NCI-H524 (cell line): Measurements from ENCODE around the gene INSIG2.

ENCODE experiments used
- DNase-seq, 2 experiments: peaks; one replicate each; lab custom pipeline; 2025; lab: John Stamatoyannopoulos, UW

The INSIG2 gene

GRCh38 chr2:118088051-118089024, at the start of gene INSIG2:
TSS of gene INSIG2 (plus strand) at chr2:118088471. CDS start at chr2:118096557, 8,086 bp downstream.
- DNase-seq, result peak; percentile 88 to 98

DNA sequence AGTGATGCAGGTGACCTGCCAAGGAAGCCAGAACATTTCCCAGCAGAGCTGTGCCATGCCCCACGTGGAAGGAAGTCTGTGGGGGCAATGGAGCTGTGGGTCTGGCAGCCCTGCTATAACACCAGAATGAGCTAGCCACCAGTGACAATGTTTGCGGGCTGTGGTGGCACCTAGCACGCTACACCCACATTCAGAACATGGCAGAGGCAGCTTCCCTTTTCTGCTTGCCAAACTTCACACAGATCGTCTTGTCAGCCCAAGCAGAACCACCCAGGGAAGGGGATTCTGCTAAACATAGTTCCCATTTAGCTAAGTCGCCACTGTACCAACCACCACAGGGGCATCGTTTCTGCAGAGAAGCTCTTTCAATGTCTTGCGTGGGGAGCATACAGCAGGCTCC, 47.4 kb upstream of the INSIG2 start:
- no peak for DNase-seq

DNA sequence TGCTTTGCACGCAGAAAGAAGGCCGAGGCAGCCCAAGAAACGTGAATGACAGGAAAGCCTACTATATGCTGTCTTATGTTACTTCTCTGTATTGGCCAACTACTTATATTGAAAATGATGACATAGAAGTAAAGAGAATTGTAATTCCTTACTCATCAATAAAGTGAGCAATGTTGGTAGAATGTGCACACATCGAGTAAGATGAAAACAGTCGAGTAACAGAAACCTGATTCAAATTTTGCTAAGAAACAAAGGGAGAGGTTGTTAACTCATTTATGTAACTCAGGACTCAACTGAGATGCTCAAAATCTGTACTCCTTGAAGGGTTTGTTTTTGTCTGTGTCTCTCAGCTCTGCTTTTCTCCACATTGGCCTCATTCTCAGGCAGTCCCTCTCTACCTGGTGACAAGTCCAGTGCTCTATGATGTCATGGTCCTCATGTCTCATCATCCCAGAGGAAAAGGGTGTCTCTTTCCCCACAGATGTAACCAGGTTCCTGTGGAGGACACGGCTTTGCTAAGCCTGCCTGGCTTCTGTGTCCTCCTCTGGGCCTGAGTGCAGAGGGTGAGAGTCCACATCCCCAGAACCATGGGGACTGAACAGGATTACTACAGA, 44.1 kb upstream of the INSIG2 start:
- no peak for DNase-seq

GRCh38 chr2:118044854-118045253, 43.4 kb upstream of the INSIG2 start:
- DNase-seq, result no peak

DNA sequence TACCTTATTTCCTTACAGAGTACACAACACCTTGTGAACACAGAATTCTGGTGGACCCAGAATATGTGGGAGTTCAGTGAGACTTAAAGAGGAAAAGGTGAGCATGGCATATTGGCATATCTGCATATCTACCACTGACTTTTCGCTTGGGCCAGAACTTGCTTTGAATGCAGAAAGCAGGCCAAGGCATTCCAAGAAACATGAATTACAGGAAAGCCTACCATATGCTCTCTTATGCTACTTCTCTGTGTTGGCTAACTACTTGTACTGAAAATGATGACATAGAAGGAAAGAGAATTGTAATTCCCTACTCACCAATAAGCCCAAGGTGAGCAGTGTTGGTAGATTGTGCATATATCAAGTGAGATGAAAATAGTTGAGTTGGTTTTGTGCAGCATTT, 43.0 kb upstream of the INSIG2 start:
- no peak for DNase-seq

DNA sequence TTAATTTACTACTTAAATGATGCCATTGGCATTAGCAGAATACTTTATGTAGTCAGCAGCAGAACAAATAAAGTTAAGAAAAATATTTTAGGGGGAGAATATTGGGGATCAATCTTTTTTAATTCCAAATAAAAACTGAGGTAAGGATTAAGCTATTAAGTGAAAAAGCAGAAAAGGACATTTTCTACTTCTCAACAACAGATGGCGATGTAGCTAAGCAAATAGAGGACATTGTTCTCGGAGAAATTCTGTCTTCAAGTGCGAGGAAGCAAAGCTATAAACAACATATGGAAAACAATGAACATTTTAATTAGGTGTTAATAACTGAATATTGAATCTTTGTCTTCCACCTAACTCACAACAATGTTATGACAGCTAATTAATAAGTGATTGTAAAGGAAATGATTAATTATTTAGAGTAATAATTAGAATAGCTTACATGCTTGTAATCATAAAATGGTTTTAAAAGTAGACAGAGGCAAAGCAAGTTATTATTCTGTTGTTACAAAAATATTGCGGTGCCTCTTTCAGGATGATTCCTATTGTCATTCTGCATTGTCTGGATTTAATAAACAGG, 41.5 kb upstream of the INSIG2 start:
- DNase-seq, result peak; percentile 16 to 47

- no peak for DNase-seq
These were observed 40.9 kb upstream of the INSIG2 start for GRCh38 chr2:118047380-118047826.

DNA sequence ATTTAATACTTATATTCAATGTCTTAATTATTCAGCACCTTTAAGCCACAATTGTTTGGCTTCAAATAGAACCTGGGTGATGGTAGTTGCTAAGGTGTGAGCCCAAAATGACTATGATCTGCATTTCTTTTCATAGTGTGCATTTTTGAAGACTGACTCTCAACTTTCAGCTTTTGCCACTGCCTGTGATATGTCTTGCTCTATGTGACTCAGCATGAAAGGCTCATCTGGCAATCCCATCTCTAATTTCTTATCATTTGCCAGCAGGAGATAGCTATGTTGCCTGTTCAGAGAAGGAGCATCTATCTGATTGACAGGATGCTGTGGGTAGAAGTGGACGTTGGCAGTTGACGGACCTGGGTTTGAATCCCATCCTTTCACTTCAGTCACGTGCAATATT, 39.9 kb upstream of the INSIG2 start:
- DNase-seq, result no peak

- peak in 1 of 2 experiments; percentile 4 for DNase-seq
These were observed 39.0 kb upstream of the INSIG2 start for GRCh38 chr2:118049140-118049815.

DNA sequence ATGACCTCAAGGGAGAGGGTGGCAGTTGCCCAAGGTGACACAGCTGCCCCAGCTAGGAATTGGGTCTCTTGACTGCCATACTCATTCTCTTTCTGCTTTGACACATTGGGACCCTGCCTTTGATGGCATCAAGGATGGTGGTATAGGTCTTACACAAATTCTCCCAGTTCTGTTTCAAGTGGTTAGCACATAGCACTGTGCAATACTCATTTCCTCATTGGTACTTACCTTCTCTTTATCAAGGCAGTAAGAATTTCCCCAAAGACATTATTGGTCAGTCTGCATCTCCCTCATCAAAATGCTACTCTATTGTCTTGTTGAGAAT, 38.5 kb upstream of the INSIG2 start:
- DNase-seq, result no peak

DNA sequence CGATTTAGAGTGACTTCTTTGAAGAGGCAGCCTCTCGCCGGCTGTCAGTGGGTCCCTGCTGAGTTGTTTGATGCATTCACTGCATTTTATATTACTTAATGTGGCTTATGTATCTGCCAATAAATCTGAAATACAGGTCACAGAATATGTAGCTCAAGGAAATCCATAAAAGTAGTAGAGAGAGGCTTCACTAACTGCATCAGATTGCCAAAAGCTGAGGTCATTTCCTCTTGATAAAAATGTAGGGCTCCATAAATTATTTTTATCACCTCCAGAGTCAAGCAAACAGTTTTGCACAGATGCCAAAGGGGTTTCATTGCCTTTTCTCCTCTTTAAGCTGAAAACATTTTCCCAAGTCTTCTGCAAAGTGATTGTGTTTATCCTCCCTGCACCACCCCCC, 37.9 kb upstream of the INSIG2 start:
- no peak for DNase-seq

DNA sequence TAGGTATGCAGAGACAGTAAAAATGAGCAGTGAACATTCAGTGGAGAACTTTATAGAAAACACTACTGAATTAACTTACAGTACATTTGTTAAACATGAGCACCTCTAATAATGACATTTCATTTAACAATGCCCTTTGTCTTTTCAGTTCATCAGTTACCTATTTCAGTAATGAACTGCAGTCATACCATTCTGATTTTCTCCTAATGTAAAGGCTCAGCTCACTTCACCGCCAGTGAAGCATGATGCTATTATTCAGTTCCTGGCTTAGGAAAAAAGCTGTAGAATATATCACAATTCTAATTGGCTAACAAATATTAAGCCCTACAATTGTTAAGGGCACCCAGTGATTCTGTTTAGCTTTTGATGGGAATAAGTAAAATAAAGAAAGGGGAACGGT, 37.3 kb upstream of the INSIG2 start:
- DNase-seq, result no peak

DNA sequence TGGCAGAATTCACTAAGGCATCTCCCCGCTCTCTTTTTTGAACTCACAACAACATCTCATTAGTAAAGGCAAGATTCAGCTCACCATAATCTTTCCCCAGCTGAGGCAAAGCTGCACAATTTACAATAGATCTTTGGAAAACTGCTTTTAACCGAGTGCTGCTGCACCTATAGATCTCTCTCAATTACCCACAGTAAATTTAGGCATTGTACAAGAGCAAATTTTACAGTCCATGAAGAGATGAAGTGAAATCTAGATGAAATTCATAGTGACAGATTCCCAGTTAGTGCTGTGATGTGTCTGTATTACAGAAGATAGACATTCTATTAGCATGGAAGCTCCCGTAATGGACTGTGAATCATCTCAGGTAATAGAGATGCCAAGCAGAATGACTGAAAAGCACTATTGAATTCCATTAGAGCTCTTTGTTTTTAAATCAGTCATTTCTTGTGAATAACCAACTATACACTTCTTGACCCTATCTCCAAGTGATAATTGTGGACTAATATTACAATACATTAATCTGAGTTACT, 36.4 kb upstream of the INSIG2 start:
- no peak for DNase-seq

DNA sequence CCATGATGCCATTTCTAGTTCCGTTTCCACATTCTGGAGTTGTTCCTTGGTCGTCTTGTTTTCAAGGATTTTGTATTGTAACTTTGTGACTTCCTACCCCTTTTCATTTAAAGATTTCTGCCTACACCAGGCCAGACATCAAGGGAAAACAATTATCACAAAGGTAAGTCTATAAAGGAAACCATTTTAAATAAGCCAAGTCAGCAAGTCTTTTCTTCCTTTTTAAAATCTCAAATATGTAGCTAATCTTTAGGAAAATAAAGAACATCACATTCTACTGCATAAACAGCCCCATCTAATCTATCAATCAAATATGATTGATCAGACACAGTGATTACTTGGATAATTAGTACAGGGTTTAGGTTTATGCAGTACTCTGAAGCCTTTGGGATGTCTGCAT, 35.8 kb upstream of the INSIG2 start:
- no peak for DNase-seq

DNA sequence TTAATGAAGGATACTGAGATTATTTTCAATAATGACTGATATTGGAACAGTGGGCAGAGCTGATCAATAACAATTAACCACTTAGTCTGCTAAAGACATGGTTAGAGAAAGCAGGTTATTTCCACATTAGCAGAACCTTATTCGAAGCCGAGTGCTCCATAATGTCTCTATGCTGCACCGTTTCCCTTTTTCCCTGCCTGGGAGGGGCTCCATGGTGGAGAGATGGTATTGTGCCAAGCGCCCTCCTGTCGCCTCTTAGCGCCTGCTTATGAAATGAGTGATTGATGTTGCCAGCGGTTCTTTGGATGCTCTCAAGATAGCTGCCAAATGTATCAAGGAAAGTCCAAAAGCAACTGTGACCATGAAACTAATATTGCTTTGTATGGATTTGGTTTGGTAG, 34.6 kb upstream of the INSIG2 start:
- peak; percentile 44 to 50 for DNase-seq

- no peak for DNase-seq
These were observed 33.9 kb upstream of the INSIG2 start for GRCh38 chr2:118054213-118055008.

GRCh38 chr2:118055512-118056164, 32.6 kb upstream of the INSIG2 start:
- DNase-seq, result no peak

DNA sequence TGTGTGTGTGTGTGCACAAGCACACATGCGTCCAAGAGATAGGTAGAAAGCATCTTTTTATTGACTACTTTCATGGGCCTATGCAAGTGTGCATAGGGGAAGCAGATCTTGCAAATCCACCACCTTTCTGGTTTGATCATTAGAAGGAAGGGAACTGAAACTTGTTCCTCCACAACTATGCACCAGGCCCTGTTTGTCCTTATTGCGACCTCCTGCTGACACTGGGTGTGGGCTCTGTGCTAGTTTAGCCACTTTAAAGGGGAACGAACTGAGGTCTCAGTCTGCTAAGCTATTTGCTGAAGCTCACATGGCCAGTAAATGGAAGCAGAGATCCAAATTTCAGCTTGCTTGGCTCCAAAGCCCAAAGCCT, 32.1 kb upstream of the INSIG2 start:
- DNase-seq, result no peak

GRCh38 chr2:118056801-118057200, 31.5 kb upstream of the INSIG2 start:
- DNase-seq, result no peak

- DNase-seq, result no peak
These were observed 29.3 kb upstream of the INSIG2 start for GRCh38 chr2:118058951-118059350.

DNA sequence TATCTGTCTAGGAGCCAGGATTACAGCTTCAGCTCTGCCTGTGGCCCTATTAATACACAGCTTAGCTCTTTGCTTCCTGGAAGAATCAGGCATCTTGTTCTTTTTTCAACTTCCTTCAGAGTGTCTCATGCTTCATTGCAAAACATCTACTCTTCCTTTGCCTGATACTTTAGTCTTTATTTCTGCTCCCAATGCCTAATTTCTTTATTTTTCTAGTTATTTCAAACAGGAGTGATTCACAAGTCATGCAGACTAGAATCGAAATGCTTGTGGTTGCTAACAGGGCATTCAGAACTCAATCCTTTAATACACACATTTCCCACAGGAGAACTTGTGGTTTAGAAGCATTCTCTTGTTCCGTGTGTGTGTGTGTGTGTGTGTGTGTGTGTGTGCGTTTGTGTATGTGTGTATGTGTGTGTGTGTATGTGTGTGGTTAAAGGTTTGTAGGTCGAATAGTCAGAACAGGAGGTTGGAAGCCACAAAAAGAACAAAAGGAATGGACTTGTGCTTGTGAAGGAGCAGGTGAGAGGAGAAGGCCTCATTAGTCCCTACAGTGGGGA, 28.3 kb upstream of the INSIG2 start:
- DNase-seq, result no peak
